Testis (tissue), 3 donors: Measurements from ENCODE around the gene LRRC30. TPM values are rescaled to one million over a fixed set of nuclear protein-coding genes. Genes with fewer than 3 reads are reported as not detected.

Source experiments
- DNase-seq: peaks from one replicate; pipeline ENCODE4 v3.0.0-alpha.2; 2019
- H3K27ac ChIP-seq, 2 donors: fragments of 200-600 bp; sonication (generic); one replicate each; pipeline ENCODE4 v1.5.1; 2019
- H3K27me3 ChIP-seq: fragments of 200-600 bp; sonication (generic); one replicate; pipeline ENCODE4 v1.5.1; 2019
- H3K36me3 ChIP-seq: fragments of 200-600 bp; sonication (generic); one replicate; pipeline ENCODE4 v1.5.1; 2017; ENCODE audit warnings: low read depth; ENCODE audit errors: missing control alignments
- H3K4me1 ChIP-seq: fragments of 200-600 bp; sonication (generic); one replicate; pipeline ENCODE4 v1.5.1; 2019
- H3K4me3 ChIP-seq, 2 donors: fragments of 200-600 bp; sonication (generic); one replicate each; pipeline ENCODE4 v1.5.1; 2017 to 2019
- H3K9me3 ChIP-seq: fragments of 200-600 bp; sonication (generic); one replicate; pipeline ENCODE4 v1.5.1; 2017
- CTCF ChIP-seq, 3 experiments: fragments of 450-650 bp in 2 of 3; fragments of 200-600 bp in 1 of 3; sonication (generic) in 1 of 3; IDR thresholded peaks; one replicate each; pipeline ENCODE4 v1.5.1; 2016 to 2019; ENCODE audit warnings: antibody characterized with exemption in 3 of 3, mild to moderate bottlenecking in 2 of 3, moderate library complexity in 1 of 3
- POLR2A ChIP-seq: fragments of 450-650 bp; IDR thresholded peaks from one replicate; pipeline ENCODE4 v1.6.1; 2017; ENCODE audit warnings: antibody characterized with exemption, mild to moderate bottlenecking, moderate library complexity
- WGBS, 2 donors: methylation state at CpG; one replicate each; pipeline ENCODE4 v1.1.5; 2018; 5-methylcytosine and 5-hydroxymethylcytosine counted together
- intact Hi-C: fragments of 100-400 bp; cut with DNase I; formaldehyde crosslinking; loops from one replicate; pipeline ENCODE4 v1.15.1; 2023; ENCODE audit warnings: low total_unique reads
- polyA plus RNA-seq: library from polyadenylated mRNA; stranded (reverse); fragments of 350-450 nt; fragmentation: Illumina TruSeq; extraction: RNeasy Lipid Tissue Mini Kit (QIAGEN cat#74804); gene quantifications from one replicate; pipeline ENCODE4 v1.2.3, GENCODE V29; 2014; ENCODE audit warnings: low read depth, low replicate concordance; ENCODE audit not compliant: insufficient read depth
- total RNA-seq, 2 donors: library from RNA; depleted of rRNA; stranded (reverse); fragments of >200 nt; gene quantifications; one replicate each; pipeline ENCODE4 v1.2.3, GENCODE V29; 2016

LRRC30 gene
- total and polyA plus RNA-seq, 3 donors from 2014 or later, result not detected

DNA sequence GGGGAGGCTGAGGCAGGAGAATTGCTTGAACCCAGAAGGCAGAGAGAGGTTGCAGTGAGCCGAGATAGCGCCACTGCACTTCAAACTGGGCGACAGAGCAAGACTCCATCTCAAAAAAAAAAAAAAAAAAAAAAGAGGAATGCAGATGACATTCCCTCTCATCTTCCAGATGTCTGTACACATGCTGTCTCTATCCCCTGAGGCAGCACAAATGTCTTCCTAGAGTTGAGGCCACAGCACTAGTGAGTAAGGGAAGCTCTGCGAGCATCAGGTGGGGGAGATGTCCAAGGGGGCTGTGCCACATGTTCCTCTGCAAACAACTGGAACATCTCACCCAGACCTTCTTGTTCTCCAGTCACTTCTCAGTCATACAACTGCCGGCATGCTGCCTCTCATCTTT is 35.6 kb upstream of the LRRC30 start:
- H3K27ac ChIP-seq, result no peak overlapping the region
- H3K4me1 ChIP-seq, result peaks cover 5% of the 10 kb centered on the region
- H3K9me3 ChIP-seq, result no peaks in the 10 kb centered on the region
- no peak for DNase-seq
- no peaks in the 10 kb centered on the region for H3K36me3 ChIP-seq
- TF ChIP-seq POLR2A (no peak), CTCF (IDR thresholded peaks at IDR 0.05) (no peak)
- WGBS, 2 donors, result 81 to 89% methylated on average over 5 of the region's 5 CpGs
- intact Hi-C loops, result no loop called here
- H3K27me3 ChIP-seq, result no peaks in the 10 kb centered on the region
- no peak overlapping the region for H3K4me3 ChIP-seq

DNA sequence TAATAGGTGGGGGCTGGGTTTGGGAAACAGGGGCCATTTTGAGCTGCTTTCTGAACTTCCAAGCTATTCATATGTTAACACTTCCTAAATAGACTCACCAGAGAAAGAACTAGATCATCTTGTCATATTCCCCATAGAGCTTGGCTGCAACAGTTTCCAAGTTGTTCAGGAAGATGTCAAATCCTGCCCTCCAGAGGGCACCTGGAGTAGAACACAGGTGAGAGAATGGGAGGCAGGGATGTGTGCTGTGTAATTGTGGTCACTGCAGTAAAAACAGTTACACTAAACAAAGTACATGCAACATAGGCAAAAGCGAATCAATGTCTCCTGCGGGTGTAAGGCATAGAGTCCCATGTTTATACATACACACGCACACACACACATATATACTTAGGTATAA is 34.5 kb upstream of the LRRC30 start:
- 95% methylated on average over 3 of the region's 3 CpGs for WGBS, 2 donors

DNA sequence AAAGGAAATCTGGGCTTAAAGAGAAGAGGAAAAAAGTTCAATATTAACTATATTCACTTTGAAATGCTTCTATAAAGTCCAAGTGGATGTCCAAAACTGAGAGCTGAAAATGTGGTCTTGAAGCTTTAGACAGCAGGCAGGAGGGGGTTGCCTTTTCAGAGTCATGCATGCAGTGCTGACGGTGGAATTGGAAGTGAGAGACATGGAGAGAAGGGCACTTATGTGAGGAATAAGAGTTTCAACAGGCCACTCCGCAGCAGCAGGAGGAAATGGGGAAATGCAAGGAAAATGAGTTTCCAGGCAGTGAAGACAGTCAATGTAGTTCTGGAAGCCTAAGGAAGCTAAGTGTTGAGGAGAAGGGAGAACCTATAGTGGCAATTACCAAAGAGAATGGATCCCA is 33.0 kb upstream of the LRRC30 start:
- Histone ChIP-seq H3K4me1 (peaks cover 5% of the 10 kb centered on the region), H3K36me3 (no peaks in the 10 kb centered on the region), H3K9me3 (no peaks in the 10 kb centered on the region), H3K27me3 (no peaks in the 10 kb centered on the region), H3K4me3 (no peak overlapping the region), H3K27ac (no peak overlapping the region)
- intact Hi-C loops, result no loop called here
- no peak for DNase-seq
- 87 to 94% methylated on average over 2 of the region's 2 CpGs for WGBS, 2 donors
- TF ChIP-seq POLR2A (no peak), CTCF (IDR thresholded peaks at IDR 0.05) (no peak)

More for the DNA sequence above, 34.5 kb upstream of the LRRC30 start:
- DNase-seq, result no peak
- intact Hi-C loops, result no loop called here
- Histone ChIP-seq H3K4me1 (peaks cover 5% of the 10 kb centered on the region), H3K36me3 (no peaks in the 10 kb centered on the region), H3K27ac (no peak overlapping the region), H3K4me3 (no peak overlapping the region), H3K27me3 (no peaks in the 10 kb centered on the region), H3K9me3 (no peaks in the 10 kb centered on the region)
- TF ChIP-seq POLR2A (no peak), CTCF (IDR thresholded peaks at IDR 0.05) (no peak)

DNA sequence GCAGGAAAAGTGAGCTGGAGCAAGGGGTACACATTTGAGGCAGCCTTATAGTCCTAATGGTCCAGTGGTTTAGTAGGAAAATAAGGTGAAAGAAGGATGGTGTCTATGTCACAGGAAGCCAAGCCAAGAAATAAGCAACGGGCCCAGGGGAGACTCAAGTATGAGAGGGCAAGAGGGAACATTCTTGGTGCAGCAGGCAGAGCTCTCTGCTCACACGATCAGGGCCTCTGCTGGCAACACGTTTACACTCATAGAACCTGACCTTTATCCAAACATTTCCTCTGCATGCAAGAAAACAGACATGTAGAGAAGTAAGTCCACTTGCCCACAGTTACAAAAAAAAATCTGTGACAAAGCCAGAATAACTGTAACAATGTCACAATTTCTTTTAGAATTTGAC is 32.6 kb upstream of the LRRC30 start:
- 22 to 37% methylated on average over 3 of the region's 3 CpGs for WGBS, 2 donors
- H3K36me3 ChIP-seq, result no peaks in the 10 kb centered on the region

More for the DNA sequence above, 32.6 kb upstream of the LRRC30 start:
- DNase-seq, result no peak
- peaks cover 5% of the 10 kb centered on the region for H3K4me1 ChIP-seq
- no peaks in the 10 kb centered on the region for H3K9me3 ChIP-seq
- TF ChIP-seq POLR2A (no peak), CTCF (IDR thresholded peaks at IDR 0.05) (no peak)
- H3K27ac ChIP-seq, result no peak overlapping the region
- H3K27me3 ChIP-seq, result no peaks in the 10 kb centered on the region
- H3K4me3 ChIP-seq, result no peak overlapping the region
- intact Hi-C loops, result no loop called here
